ENCODE measurements around the gene OXNAD1.

OXNAD1 gene

GRCh38 chr3:16337856-16338540, 73.0 kb downstream of the OXNAD1 start:
- TF ChIP-seq, protein P1, sequence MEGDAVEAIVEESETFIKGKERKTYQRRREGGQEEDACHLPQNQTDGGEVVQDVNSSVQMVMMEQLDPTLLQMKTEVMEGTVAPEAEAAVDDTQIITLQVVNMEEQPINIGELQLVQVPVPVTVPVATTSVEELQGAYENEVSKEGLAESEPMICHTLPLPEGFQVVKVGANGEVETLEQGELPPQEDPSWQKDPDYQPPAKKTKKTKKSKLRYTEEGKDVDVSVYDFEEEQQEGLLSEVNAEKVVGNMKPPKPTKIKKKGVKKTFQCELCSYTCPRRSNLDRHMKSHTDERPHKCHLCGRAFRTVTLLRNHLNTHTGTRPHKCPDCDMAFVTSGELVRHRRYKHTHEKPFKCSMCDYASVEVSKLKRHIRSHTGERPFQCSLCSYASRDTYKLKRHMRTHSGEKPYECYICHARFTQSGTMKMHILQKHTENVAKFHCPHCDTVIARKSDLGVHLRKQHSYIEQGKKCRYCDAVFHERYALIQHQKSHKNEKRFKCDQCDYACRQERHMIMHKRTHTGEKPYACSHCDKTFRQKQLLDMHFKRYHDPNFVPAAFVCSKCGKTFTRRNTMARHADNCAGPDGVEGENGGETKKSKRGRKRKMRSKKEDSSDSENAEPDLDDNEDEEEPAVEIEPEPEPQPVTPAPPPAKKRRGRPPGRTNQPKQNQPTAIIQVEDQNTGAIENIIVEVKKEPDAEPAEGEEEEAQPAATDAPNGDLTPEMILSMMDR (conservative IDR thresholded peaks at IDR 0.05; ENCODE audit: low read length): no peak
- DNase-seq (ENCODE audit: low read depth): peak; percentile 61
- H3K4me3 ChIP-seq (ENCODE audit: low read length): no peak overlapping the region

DNA sequence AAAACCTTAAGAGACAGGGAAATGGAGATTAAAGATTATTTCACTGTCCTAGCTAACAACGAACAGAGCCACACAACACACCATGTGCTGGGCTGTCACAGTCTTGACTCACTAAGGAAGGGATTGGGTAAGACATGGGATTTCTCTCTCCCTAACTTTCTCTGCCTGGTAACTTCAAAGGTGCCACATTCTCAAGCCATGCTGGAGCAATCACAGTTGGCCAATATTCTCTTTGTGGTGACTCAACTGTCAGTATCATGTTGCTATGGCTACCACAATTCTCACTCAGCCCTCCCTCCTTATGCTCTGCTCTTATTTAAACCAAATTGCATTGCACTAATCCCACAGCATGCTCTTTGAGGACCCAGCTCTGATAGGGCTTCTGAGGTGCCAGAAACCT, 74.0 kb downstream of the OXNAD1 start:
- no peak overlapping the region for H3K4me3 ChIP-seq (ENCODE audit: low read length)
- TF ChIP-seq, protein P1 (conservative IDR thresholded peaks at IDR 0.05; ENCODE audit: low read length): no peak
- DNase-seq (ENCODE audit: low read depth): peak; percentile 99

DNA sequence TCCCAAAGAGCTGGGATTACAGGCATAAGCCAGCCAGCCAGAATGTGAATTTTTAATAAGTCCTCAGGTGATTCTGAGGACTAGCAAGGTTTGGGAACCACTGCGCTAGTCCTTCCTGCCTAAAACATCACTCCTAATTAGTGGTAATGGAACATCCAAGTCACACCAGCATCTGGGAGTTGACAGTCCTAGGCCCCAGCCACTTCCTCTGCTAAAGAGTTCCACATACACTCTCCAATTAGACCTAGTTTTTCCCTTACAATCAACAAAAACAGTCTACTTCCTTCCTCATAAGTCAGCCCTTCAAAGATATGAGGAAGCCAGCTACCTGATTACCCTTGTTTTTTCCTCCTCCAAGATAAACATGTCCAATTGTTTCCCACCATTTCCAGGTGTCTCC, 78.1 kb downstream of the OXNAD1 start:
- no peak for DNase-seq (ENCODE audit: low read depth)
- TF ChIP-seq, protein P1 (conservative IDR thresholded peaks at IDR 0.05; ENCODE audit: low read length): no peak
- H3K4me3 ChIP-seq (ENCODE audit: low read length): no peak overlapping the region

- TF ChIP-seq, protein P1 (conservative IDR thresholded peaks at IDR 0.05; ENCODE audit: low read length): no peak
- no peak for DNase-seq (ENCODE audit: low read depth)
- no peak overlapping the region for H3K4me3 ChIP-seq (ENCODE audit: low read length)
Measured at GRCh38 chr3:16346413-16347081, 81.5 kb downstream of the OXNAD1 start.

- TF ChIP-seq, protein P1 (conservative IDR thresholded peaks at IDR 0.05; ENCODE audit: low read length): no peak
- no peak for DNase-seq (ENCODE audit: low read depth)
- no peak overlapping the region for H3K4me3 ChIP-seq (ENCODE audit: low read length)
Measured at GRCh38 chr3:16347548-16347947, 82.5 kb downstream of the OXNAD1 start.

DNA sequence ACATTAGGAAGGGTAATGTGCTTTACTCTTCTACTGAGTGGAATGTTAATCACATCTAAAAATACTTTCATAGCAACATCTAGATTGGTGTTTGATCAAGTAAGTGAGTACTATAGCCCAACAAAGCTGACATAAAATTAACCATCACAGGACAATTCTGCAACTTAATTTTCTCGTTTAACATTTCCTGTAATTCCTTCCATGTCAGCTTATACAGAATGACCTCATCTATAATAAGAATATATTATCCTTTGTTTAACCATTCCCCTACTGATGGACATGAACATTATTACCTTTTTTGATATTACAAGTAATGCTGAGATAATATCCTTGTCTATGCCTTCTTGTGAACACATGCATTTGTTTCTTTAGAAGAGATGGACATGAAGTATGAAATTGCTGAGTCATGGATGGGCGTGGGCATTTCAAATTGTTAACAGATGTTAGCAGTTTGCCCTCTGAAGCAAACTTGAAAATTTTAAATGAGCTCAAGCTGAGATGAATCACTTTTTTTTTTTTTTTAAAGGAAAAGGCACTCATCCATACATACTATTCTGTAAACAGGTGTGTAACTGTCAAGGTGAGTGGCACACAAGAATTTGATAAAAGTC, 85.1 kb downstream of the OXNAD1 start:
- no peak overlapping the region for H3K4me3 ChIP-seq (ENCODE audit: low read length)
- TF ChIP-seq, protein P1 (conservative IDR thresholded peaks at IDR 0.05; ENCODE audit: low read length): no peak
- peak; percentile 91 for DNase-seq (ENCODE audit: low read depth)

Data from AG10803 (cell line).